Measurements from ENCODE around the gene DAD1. TPM values are rescaled to one million over a fixed set of nuclear protein-coding genes. Genes with fewer than 3 reads are reported as not detected.
A peak's percentile ranks its signal among the peaks of the same experiment; 100 is the strongest.

DAD1 gene
- total and polyA plus RNA-seq, 12 donors: 91.8 to 537 (median 291) TPM

- Histone ChIP-seq H3K36me3 (replicated peaks in 1 of 2) (no peaks in the 10 kb centered on the region), H3K27ac (no peak overlapping the region), H3K4me3 (no peak overlapping the region), H3K27me3 (no peaks in the 10 kb centered on the region), H3K4me1 (replicated peaks in 1 of 2) (no peaks in the 10 kb centered on the region), H3K9me3 (replicated peaks in 1 of 3) (no peaks in the 10 kb centered on the region)
- WGBS, 4 donors: 86 to 90% (median 88%) methylated on average over 3 of the region's 3 CpGs
- intact Hi-C loops (cut with DNase I): no loop called here
- TF ChIP-seq POLR2A (IDR thresholded peaks at IDR 0.05) (no peak), CTCF (IDR thresholded peaks at IDR 0.05) (no peak)
- no peak for DNase-seq
Observed at GRCh38 chr14:22539831-22540230, 49.2 kb downstream of the DAD1 start.

- H3K27ac ChIP-seq: peak overlapping the region in 1 of 5 donors; percentile 14
- H3K27me3 ChIP-seq: no peaks in the 10 kb centered on the region
- intact Hi-C loops (cut with DNase I): no loop called here
- H3K4me1 ChIP-seq (replicated peaks in 1 of 2): no peaks in the 10 kb centered on the region
- DNase-seq: no peak
- no peaks in the 10 kb centered on the region for H3K36me3 ChIP-seq (replicated peaks in 1 of 2)
- TF ChIP-seq POLR2A (IDR thresholded peaks at IDR 0.05) (no peak), CTCF (IDR thresholded peaks at IDR 0.05) (no peak)
- H3K9me3 ChIP-seq (replicated peaks in 1 of 3): no peaks in the 10 kb centered on the region
- no peak overlapping the region for H3K4me3 ChIP-seq
- WGBS, 4 donors: 70 to 85% (median 80%) methylated on average over 3 to 5 of the region's 5 CpGs
Observed at GRCh38 chr14:22538671-22539228, 50.3 kb downstream of the DAD1 start.

GRCh38 chr14:22537436-22538310 is 51.4 kb downstream of the DAD1 start:
- Histone ChIP-seq H3K4me3 (no peak overlapping the region), H3K27me3 (no peaks in the 10 kb centered on the region), H3K36me3 (replicated peaks in 1 of 2) (no peaks in the 10 kb centered on the region), H3K27ac (no peak overlapping the region), H3K9me3 (replicated peaks in 1 of 3) (no peaks in the 10 kb centered on the region), H3K4me1 (replicated peaks in 1 of 2) (no peaks in the 10 kb centered on the region)
- no peak for DNase-seq
- 88 to 95% (median 95%) methylated on average over 8 of the region's 8 CpGs for WGBS, 4 donors
- no peak for TF ChIP-seq CTCF (IDR thresholded peaks at IDR 0.05)
- intact Hi-C loops (cut with DNase I): no loop called here

GRCh38 chr14:22536853-22537338 is 52.1 kb downstream of the DAD1 start:
- peak; percentile 61 to 82 (median 77) for DNase-seq
- H3K27me3 ChIP-seq: no peaks in the 10 kb centered on the region
- WGBS, 4 donors: 42 to 50% (median 48%) methylated on average over 5 to 6 of the region's 6 CpGs
- H3K27ac ChIP-seq: no peak overlapping the region
- no peak overlapping the region for H3K4me3 ChIP-seq
- no peaks in the 10 kb centered on the region for H3K9me3 ChIP-seq (replicated peaks in 1 of 3)
- intact Hi-C loops (cut with DNase I): no loop called here
- no peaks in the 10 kb centered on the region for H3K4me1 ChIP-seq (replicated peaks in 1 of 2)
- TF ChIP-seq CTCF (IDR thresholded peaks at IDR 0.05) (no peak), POLR2A (IDR thresholded peaks at IDR 0.05) (no peak)
- no peaks in the 10 kb centered on the region for H3K36me3 ChIP-seq (replicated peaks in 1 of 2)

Data from adrenal gland (tissue), 12 donors.